ENCODE measurements around the gene NFRKB. TPM values are rescaled to one million over a fixed set of nuclear protein-coding genes. Genes with fewer than 3 reads are reported as not detected.

NFRKB gene
- 9.8 to 13.0 TPM (median 12.3 TPM) in 5 replicates for total RNA-seq (2022; extraction: Qiagen RNA extraction)

GRCh38 chr11:129895126-129896041, at the start of gene NFRKB:
TSS of gene NFRKB (minus strand) at chr11:129895578. CDS start at chr11:129892849, 2,729 bp downstream.

Other genes with a start within 250 kb of the NFRKB start
- 0.07 to 0.22 TPM (median 0.11 TPM) in 3 of 5 replicates, not detected in the others for gene TMEM45B, start 79.7 kb downstream of the NFRKB start, total RNA-seq (2022; extraction: Qiagen RNA extraction)
- 1.4 to 2.7 TPM (median 1.7 TPM) in 5 replicates for gene PRDM10, start 107.3 kb upstream of the NFRKB start, total RNA-seq (2022; extraction: Qiagen RNA extraction)
- 153 to 181 TPM (median 175 TPM) in 5 replicates for gene APLP2, start 174.3 kb upstream of the NFRKB start, total RNA-seq (2022; extraction: Qiagen RNA extraction)

Measured in A549 treated with Mapracorat at 1 μM for 4 hours (cell line).